Testis (tissue), 3 donors: Measurements from ENCODE around the gene PRKAG1. TPM values are rescaled to one million over a fixed set of nuclear protein-coding genes. Genes with fewer than 3 reads are reported as not detected.

Experiments used
- DNase-seq: peaks from one replicate; pipeline ENCODE4 v3.0.0-alpha.2; 2019
- H3K27ac ChIP-seq, 2 donors: fragments of 200-600 bp; sonication (generic); one replicate each; pipeline ENCODE4 v1.5.1; 2019
- H3K27me3 ChIP-seq: fragments of 200-600 bp; sonication (generic); one replicate; pipeline ENCODE4 v1.5.1; 2019
- H3K36me3 ChIP-seq: fragments of 200-600 bp; sonication (generic); one replicate; pipeline ENCODE4 v1.5.1; 2017; ENCODE audit warnings: low read depth; ENCODE audit errors: missing control alignments
- H3K4me1 ChIP-seq: fragments of 200-600 bp; sonication (generic); one replicate; pipeline ENCODE4 v1.5.1; 2019
- H3K4me3 ChIP-seq, 2 donors: fragments of 200-600 bp; sonication (generic); one replicate each; pipeline ENCODE4 v1.5.1; 2017 to 2019
- H3K9me3 ChIP-seq: fragments of 200-600 bp; sonication (generic); one replicate; pipeline ENCODE4 v1.5.1; 2017
- CTCF ChIP-seq, 3 experiments: fragments of 450-650 bp in 2 of 3; fragments of 200-600 bp in 1 of 3; sonication (generic) in 1 of 3; IDR thresholded peaks; one replicate each; pipeline ENCODE4 v1.5.1; 2016 to 2019; ENCODE audit warnings: antibody characterized with exemption in 3 of 3, mild to moderate bottlenecking in 2 of 3, moderate library complexity in 1 of 3
- POLR2A ChIP-seq: fragments of 450-650 bp; IDR thresholded peaks from one replicate; pipeline ENCODE4 v1.6.1; 2017; ENCODE audit warnings: antibody characterized with exemption, mild to moderate bottlenecking, moderate library complexity
- WGBS, 2 donors: methylation state at CpG; one replicate each; pipeline ENCODE4 v1.1.5; 2018; 5-methylcytosine and 5-hydroxymethylcytosine counted together
- intact Hi-C: fragments of 100-400 bp; cut with DNase I; formaldehyde crosslinking; loops from one replicate; pipeline ENCODE4 v1.15.1; 2023; ENCODE audit warnings: low total_unique reads
- polyA plus RNA-seq: library from polyadenylated mRNA; stranded (reverse); fragments of 350-450 nt; fragmentation: Illumina TruSeq; extraction: RNeasy Lipid Tissue Mini Kit (QIAGEN cat#74804); gene quantifications from one replicate; pipeline ENCODE4 v1.2.3, GENCODE V29; 2014; ENCODE audit warnings: low read depth, low replicate concordance; ENCODE audit not compliant: insufficient read depth
- total RNA-seq, 2 donors: library from RNA; depleted of rRNA; stranded (reverse); fragments of >200 nt; gene quantifications; one replicate each; pipeline ENCODE4 v1.2.3, GENCODE V29; 2016

Gene PRKAG1
- total and polyA plus RNA-seq, 3 donors from 2014 or later: 52.7 to 80.7 (median 59.6) TPM

GRCh38 chr12:49040364-49040855, 21.8 kb upstream of the PRKAG1 start:
- Histone ChIP-seq H3K36me3 (no peaks in the 10 kb centered on the region), H3K9me3 (no peaks in the 10 kb centered on the region), H3K4me1 (no peaks in the 10 kb centered on the region), H3K4me3 (no peak overlapping the region), H3K27ac (no peak overlapping the region), H3K27me3 (no peaks in the 10 kb centered on the region)
- no peak for DNase-seq
- intact Hi-C loops: no loop called here
- TF ChIP-seq CTCF (IDR thresholded peaks at IDR 0.05) (no peak), POLR2A (no peak)
- WGBS, 2 donors: 87 to 89% methylated on average over 14 of the region's 14 CpGs

GRCh38 chr12:49039421-49040363, 21.1 kb upstream of the PRKAG1 start:
- intact Hi-C loops: no loop called here
- H3K27me3 ChIP-seq: no peaks in the 10 kb centered on the region
- no peak overlapping the region for H3K27ac ChIP-seq
- DNase-seq: no peak
- TF ChIP-seq POLR2A (no peak), CTCF (IDR thresholded peaks at IDR 0.05) (no peak)
- no peaks in the 10 kb centered on the region for H3K9me3 ChIP-seq
- H3K4me3 ChIP-seq: no peak overlapping the region
- WGBS, 2 donors: 91 to 94% methylated on average over 21 to 30 of the region's 30 CpGs
- no peaks in the 10 kb centered on the region for H3K36me3 ChIP-seq
- no peaks in the 10 kb centered on the region for H3K4me1 ChIP-seq

DNA sequence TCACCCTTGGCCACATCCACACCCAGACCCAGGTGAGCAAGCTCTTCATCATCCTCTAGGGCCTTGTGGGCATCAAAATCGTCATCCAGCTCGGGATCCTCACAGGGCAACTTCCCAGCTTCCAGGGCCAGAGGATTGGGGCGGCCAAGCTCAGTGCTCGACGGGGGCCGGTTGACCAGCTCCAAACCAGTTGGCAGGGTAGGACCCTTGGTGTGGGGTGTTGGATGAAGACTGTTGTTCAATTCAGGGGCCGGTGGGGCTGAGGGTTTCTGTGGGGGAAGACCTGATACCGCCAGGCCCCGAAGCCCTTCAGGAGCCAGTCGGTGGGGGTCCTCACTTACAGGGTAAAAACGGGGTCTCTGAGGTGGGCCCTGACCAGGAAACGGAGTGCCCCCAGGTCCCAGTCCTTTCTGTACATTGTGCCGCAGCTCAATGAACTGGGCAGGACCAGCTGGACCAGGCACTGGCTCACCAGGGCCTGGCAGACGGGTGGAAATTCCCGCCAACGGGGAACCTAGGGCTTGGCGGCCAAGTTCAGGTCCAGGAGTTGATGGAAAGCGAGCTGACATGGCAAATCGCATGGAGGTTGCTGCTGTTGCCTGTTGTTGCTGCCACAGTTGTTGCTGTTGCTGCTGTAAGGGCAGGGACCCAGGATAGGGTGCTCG, 19.8 kb upstream of the PRKAG1 start:
- no peaks in the 10 kb centered on the region for H3K36me3 ChIP-seq
- H3K27ac ChIP-seq: no peak overlapping the region
- WGBS, 2 donors: 90 to 95% methylated on average over 14 to 20 of the region's 20 CpGs
- H3K9me3 ChIP-seq: no peaks in the 10 kb centered on the region
- H3K27me3 ChIP-seq: no peaks in the 10 kb centered on the region
- H3K4me1 ChIP-seq: no peaks in the 10 kb centered on the region
- TF ChIP-seq POLR2A: no peak
- TF ChIP-seq CTCF (IDR thresholded peaks at IDR 0.05): no peak
- no peak for DNase-seq
- no peak overlapping the region for H3K4me3 ChIP-seq
- intact Hi-C loops: no loop called here

GRCh38 chr12:49037947-49038237, 19.3 kb upstream of the PRKAG1 start:
- Histone ChIP-seq H3K36me3 (no peaks in the 10 kb centered on the region), H3K4me3 (no peak overlapping the region), H3K9me3 (no peaks in the 10 kb centered on the region), H3K4me1 (no peaks in the 10 kb centered on the region), H3K27me3 (no peaks in the 10 kb centered on the region), H3K27ac (no peak overlapping the region)
- intact Hi-C loops: no loop called here
- no peak for TF ChIP-seq POLR2A
- WGBS, 2 donors: 87 to 92% methylated on average over 7 of the region's 7 CpGs
- DNase-seq: no peak

DNA sequence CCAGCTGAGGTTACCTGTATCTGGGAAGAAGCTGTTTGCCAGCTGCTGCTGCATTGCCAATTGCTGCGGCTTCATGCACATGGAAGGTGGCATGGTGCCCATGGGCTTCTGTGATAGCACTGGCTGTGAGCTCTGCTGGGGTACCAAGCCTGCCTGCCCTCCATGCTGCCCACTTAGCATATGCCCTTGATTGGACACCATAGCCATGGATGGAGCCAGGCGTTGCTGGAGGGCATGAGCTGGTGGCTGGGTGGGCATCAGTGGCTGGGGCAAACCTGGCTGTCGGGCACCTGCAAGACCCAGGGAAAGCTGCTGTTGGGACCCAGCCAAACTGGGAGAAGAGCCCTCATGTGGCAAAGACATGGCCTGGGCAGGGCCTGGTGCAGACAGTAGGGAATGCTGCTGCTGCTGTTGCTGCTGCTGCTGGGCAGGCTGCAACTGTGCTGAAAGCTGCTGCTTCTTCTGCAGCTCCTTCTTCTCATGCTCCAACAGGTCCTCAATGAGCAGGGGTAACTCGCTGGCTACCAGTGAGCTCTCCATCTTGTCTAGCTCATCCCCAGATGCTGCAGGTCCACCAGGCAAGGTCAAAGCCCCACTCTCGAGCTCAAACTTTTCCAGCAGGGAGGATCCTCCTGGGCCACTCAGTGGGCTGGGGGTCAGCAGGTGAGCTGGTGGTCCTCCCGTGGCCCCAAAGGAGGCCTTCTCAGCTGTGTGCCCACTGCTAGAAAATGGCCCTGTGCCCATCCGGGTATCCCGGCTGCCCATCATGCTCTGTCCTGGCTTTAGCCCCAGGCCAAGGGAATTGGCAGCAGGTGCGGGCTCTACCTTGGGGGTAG, 18.8 kb upstream of the PRKAG1 start:
- Histone ChIP-seq H3K4me3 (no peak overlapping the region), H3K36me3 (no peaks in the 10 kb centered on the region), H3K27me3 (no peaks in the 10 kb centered on the region), H3K9me3 (no peaks in the 10 kb centered on the region), H3K27ac (no peak overlapping the region), H3K4me1 (no peaks in the 10 kb centered on the region)
- intact Hi-C loops: no loop called here
- TF ChIP-seq POLR2A: no peak
- no peak for TF ChIP-seq CTCF (IDR thresholded peaks at IDR 0.05)
- 84 to 91% methylated on average over 7 to 9 of the region's 9 CpGs for WGBS, 2 donors
- DNase-seq: no peak
